Type B pancreatic cell (in vitro differentiated cells): Measurements from ENCODE around the gene GGT6. TPM values are rescaled to one million over a fixed set of nuclear protein-coding genes. Genes with fewer than 3 reads are reported as not detected.
"Not testable (repeated sequence)": the region's sequence is repeated elsewhere in the genome, so short reads cannot be mapped to it uniquely, and the experiment has no call there.

Source experiments
- DNase-seq: peaks from one replicate; pipeline ENCODE4 v3.0.0; 2021; ENCODE audit warnings: mixed read lengths; ENCODE audit not compliant: unreplicated experiment; ENCODE audit errors: extremely low spot score
- H3K27ac Mint-ChIP-seq: 2 replicates; pipeline ENCODE4 v1.8.0; 2021; ENCODE audit warnings: mild to moderate bottlenecking, mixed read lengths
- H3K27me3 Mint-ChIP-seq: 2 replicates; pipeline ENCODE4 v1.8.0; 2021; ENCODE audit warnings: mixed read lengths
- H3K36me3 Mint-ChIP-seq: 2 replicates; pipeline ENCODE4 v1.8.0; 2021; ENCODE audit warnings: mixed read lengths
- H3K4me1 Mint-ChIP-seq: one replicate; pipeline ENCODE4 v1.8.0; 2021; ENCODE audit warnings: mixed read lengths; ENCODE audit not compliant: unreplicated experiment
- H3K4me3 Mint-ChIP-seq: 2 replicates; pipeline ENCODE4 v1.8.0; 2021; ENCODE audit warnings: mild to moderate bottlenecking, mixed read lengths
- H3K9me3 Mint-ChIP-seq: 2 replicates; pipeline ENCODE4 v1.8.0; 2021; ENCODE audit warnings: mixed read lengths
- total RNA-seq: library from RNA; stranded (reverse); gene quantifications from 2 replicates; pipeline ENCODE4 v1.2.1, GENCODE V29; 2021; ENCODE audit warnings: low replicate concordance
- TF ChIP-seq, protein P1 (sequence below): fragments of 200-600 bp; sonication (generic); conservative IDR thresholded peaks from 2 replicates; pipeline ENCODE4 v1.5.0; 2021; ENCODE audit warnings: antibody characterized with exemption, mild to moderate bottlenecking

Gene GGT6
- total RNA-seq, 1 donor from 2014 or later = 1.4 TPM

DNA sequence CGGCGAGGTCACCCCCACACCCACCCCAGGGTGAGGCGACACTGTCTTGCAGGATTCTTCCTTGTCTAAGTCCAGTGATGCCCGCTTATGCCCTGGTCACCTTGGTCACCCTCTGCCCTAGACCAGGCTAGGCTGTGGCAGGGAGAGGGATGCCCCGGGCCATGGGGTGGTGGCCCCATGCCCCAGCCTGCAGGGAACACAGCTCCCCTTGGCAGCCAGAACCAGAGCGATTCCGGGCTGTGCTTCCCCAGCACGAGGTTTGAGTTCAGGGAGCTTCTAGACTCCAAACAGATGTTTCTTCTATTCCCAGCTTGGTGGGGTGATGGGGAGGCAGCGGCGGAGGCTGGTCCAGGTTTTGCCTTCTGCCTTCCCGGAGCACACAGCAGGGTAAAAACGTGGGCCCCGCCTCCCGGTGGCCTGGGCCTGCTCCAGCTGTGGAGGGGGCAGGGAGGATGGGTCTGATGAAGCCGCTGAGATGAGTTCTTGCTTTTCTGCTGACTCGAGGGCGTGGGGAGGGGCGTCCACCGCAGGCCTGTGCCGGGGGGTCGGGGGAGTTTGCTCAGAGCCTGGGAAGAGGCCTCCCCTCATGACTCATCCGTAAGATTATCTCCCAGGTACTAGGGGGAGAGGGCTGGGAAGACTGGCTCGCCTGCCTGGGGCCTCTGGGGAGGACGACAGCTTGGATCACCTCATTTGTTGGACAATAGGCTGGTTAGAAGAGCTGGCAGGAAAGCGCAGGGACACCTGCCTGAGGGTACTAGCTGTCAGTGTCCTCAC, 39.3 kb upstream of the GGT6 start:
- H3K27ac Mint-ChIP-seq = peak overlapping the region; percentile 80
- H3K27me3 Mint-ChIP-seq = no peaks in the 10 kb centered on the region
- H3K4me3 Mint-ChIP-seq = peak overlapping the region; percentile 77
- TF ChIP-seq, protein P1, sequence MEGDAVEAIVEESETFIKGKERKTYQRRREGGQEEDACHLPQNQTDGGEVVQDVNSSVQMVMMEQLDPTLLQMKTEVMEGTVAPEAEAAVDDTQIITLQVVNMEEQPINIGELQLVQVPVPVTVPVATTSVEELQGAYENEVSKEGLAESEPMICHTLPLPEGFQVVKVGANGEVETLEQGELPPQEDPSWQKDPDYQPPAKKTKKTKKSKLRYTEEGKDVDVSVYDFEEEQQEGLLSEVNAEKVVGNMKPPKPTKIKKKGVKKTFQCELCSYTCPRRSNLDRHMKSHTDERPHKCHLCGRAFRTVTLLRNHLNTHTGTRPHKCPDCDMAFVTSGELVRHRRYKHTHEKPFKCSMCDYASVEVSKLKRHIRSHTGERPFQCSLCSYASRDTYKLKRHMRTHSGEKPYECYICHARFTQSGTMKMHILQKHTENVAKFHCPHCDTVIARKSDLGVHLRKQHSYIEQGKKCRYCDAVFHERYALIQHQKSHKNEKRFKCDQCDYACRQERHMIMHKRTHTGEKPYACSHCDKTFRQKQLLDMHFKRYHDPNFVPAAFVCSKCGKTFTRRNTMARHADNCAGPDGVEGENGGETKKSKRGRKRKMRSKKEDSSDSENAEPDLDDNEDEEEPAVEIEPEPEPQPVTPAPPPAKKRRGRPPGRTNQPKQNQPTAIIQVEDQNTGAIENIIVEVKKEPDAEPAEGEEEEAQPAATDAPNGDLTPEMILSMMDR = no peak
- DNase-seq = no peak
- H3K4me1 Mint-ChIP-seq = peaks cover 45% of the 10 kb centered on the region
- no peaks in the 10 kb centered on the region for H3K9me3 Mint-ChIP-seq
- H3K36me3 Mint-ChIP-seq = peaks cover 10% of the 10 kb centered on the region

DNA sequence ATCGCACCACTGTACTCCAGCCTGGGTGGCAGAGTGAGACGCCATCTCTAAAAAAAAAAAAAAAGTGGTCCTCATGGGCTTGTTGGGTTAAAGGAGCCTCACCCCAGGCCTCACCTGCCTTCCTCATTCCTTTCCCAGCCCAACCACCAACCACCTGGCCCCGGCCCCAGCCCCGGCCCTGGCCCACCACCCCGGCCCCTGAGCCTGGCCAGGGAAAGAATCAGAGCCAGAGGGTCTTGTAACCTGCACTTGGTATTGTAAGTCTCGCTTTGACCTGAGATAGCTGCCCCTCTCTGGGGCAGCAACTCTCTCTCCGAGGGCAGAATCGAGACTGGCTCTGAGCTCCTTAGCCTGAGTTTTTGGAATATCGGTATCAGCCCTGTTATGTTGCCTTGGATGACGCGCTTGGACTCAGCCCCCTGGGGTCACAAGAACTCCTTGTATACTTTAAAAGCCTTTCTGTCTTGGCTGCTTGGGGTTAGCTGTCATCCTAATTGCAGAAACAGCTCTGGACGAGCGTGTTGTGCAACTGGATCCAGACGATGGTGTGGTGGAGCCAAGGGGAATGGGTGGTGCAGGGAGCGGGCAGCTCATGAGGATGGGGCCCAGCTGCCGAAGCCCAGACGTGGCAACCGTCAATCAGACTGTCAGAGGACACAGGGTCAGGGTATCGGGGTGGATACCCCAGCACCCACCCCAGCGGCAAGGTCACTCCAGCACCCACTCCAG, 38.6 kb upstream of the GGT6 start:
- peaks cover 40% of the 10 kb centered on the region for H3K4me1 Mint-ChIP-seq
- no peaks in the 10 kb centered on the region for H3K9me3 Mint-ChIP-seq
- DNase-seq = no peak
- TF ChIP-seq, protein P1 = no peak
- H3K36me3 Mint-ChIP-seq = peaks cover 6% of the 10 kb centered on the region
- H3K4me3 Mint-ChIP-seq = peak overlapping the region; percentile 77
- peak overlapping the region; percentile 80 for H3K27ac Mint-ChIP-seq
- H3K27me3 Mint-ChIP-seq = no peaks in the 10 kb centered on the region

DNA sequence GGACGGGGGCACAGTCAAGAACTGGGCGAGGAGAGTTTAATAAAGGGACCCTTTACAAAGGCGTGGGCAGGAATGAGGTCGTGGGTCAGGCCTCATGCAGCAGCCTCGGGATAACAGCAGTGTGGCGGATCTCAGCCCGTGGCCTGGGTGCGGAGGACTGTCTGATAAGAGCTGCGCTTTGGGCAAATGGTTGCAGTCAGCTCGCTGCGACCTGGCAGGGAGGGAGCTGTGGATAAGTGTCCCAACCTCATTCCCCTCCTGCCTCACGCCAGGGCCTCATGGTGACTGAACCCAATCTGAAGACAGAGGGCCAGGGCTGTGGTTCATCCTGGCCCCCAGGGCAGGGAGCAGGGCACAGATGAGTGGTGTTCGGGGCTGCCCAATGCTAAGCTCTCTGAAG, 37.6 kb upstream of the GGT6 start:
- no peaks in the 10 kb centered on the region for H3K27me3 Mint-ChIP-seq
- peaks cover under 1% of the 10 kb centered on the region for H3K36me3 Mint-ChIP-seq
- peak overlapping the region; percentile 20 for H3K4me3 Mint-ChIP-seq
- TF ChIP-seq, protein P1 = no peak
- DNase-seq = no peak
- H3K27ac Mint-ChIP-seq = no peak overlapping the region
- no peaks in the 10 kb centered on the region for H3K9me3 Mint-ChIP-seq
- H3K4me1 Mint-ChIP-seq = peaks cover 39% of the 10 kb centered on the region

DNA sequence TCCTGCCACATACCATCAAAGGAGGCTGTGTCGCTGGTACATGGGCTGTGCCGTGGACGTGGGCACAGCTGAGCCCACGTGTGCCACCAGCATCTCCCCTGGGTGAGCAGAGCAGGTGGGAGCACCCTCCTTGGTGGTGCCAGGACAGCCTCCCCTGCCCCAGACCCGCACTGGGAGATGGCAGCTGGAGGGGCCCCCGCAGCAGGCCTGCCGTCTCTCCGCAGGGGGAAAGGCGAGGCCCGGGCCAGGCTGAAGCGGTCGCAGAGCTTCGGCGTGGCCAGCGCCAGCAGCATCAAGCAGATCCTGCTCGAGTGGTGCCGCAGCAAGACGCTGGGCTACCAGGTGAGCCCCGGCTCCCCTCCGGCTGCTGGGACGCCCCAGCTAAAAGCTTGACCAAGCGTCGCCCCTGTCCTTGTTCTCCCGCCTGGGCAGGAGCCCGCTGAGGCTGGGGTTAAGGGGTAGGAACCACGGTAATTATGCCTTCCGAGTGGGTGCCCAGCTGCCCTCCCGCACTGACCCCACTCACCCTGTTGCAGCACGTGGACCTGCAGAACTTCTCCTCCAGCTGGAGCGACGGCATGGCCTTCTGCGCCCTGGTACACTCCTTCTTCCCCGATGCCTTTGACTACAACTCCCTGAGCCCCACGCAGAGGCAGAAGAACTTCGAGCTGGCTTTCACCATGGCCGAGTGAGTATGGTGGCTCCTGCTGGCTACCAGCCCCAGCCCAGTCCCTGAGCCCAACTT, 36.4 kb upstream of the GGT6 start:
- H3K27me3 Mint-ChIP-seq = no peaks in the 10 kb centered on the region
- no peaks in the 10 kb centered on the region for H3K9me3 Mint-ChIP-seq
- H3K4me3 Mint-ChIP-seq = no peak overlapping the region
- peaks cover 42% of the 10 kb centered on the region for H3K4me1 Mint-ChIP-seq
- TF ChIP-seq, protein P1 = no peak
- H3K27ac Mint-ChIP-seq = no peak overlapping the region
- H3K36me3 Mint-ChIP-seq = no peaks in the 10 kb centered on the region
- no peak for DNase-seq

DNA sequence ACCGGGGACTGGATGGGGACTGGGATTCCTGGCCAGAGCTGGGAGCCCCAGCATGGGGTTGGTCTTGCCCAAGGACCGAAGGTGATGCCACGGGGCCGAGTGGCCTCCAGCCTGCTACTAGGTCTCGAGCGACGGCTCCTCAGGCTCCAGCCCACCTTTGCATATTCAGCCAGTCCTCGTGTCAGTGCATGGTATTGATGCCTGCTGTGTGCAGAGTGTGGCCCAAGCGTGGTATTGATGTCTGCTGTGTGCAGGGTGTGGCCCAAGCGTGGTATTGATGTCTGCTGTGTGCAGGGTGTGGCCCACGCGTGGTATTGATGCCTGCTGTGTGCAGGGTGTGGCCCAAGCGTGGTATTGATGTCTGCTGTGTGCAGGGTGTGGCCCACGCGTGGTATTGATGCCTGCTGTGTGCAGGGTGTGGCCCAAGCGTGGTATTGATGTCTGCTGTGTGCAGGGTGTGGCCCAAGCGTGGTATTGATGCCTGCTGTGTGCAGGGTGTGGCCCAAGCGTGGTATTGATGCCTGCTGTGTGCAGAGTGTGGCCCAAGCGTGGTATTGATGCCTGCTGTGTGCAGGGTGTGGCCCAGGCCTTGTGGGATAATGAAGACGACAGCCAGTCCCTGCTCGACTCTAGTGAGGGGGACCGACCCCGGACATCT, 35.4 kb upstream of the GGT6 start:
- peaks cover 40% of the 10 kb centered on the region for H3K4me1 Mint-ChIP-seq
- not testable (repeated sequence) for H3K4me3 Mint-ChIP-seq, DNase-seq, H3K27ac Mint-ChIP-seq, H3K36me3 Mint-ChIP-seq, H3K9me3 Mint-ChIP-seq, H3K27me3 Mint-ChIP-seq
